ENCODE data around the gene NFASC.

DNA sequence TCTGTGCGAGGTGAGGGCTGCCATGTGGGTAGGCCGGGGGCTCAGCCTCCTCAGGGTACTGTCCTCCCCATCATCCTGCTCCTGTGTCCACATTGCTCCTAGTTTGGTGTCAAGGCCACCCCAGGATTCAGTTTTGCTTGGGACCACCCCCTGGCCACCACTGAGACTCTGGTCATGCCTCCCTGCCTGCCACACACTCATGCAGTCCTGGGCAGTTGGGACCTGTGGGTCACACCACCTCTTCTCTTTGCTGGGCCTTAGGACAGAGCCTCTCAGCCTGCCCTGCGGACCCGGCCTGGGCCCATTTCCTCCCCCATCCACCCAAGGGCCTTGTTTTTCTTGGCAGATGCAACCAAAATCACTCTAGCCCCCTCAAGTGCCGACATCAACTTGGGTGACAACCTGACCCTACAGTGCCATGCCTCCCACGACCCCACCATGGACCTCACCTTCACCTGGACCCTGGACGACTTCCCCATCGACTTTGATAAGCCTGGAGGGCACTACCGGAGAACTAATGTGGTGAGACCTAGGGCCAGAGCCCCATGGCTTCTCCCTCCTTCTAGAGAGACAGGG, 194.2 kb downstream of the NFASC start:
- TF ChIP-seq, protein P1, sequence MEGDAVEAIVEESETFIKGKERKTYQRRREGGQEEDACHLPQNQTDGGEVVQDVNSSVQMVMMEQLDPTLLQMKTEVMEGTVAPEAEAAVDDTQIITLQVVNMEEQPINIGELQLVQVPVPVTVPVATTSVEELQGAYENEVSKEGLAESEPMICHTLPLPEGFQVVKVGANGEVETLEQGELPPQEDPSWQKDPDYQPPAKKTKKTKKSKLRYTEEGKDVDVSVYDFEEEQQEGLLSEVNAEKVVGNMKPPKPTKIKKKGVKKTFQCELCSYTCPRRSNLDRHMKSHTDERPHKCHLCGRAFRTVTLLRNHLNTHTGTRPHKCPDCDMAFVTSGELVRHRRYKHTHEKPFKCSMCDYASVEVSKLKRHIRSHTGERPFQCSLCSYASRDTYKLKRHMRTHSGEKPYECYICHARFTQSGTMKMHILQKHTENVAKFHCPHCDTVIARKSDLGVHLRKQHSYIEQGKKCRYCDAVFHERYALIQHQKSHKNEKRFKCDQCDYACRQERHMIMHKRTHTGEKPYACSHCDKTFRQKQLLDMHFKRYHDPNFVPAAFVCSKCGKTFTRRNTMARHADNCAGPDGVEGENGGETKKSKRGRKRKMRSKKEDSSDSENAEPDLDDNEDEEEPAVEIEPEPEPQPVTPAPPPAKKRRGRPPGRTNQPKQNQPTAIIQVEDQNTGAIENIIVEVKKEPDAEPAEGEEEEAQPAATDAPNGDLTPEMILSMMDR (IDR thresholded peaks at IDR 0.05; ENCODE audit: low read depth, low read length) = no peak
- no peak for TF ChIP-seq EZH2phosphoT487 (IDR thresholded peaks at IDR 0.05; ENCODE audit: low read depth)
